H9 (cell line): Measurements from ENCODE around the gene AEN. TPM values are rescaled to one million over a fixed set of nuclear protein-coding genes. Genes with fewer than 3 reads are reported as not detected.

Experiments
- DNase-seq: peaks from one replicate; pipeline ENCODE4 v3.0.0-alpha.2; 2017
- H2AFZ ChIP-seq: one replicate; pipeline ENCODE4 v1.6.1; 2013; ENCODE audit warnings: mild to moderate bottlenecking, low read length, control low read depth, moderate library complexity
- H2AK5ac ChIP-seq: 2 replicates; pipeline ENCODE4 v1.6.1; 2013; ENCODE audit warnings: low read length, control low read depth, mixed read lengths; ENCODE audit not compliant: insufficient read length
- H2BK120ac ChIP-seq: one replicate; pipeline ENCODE4 v1.6.1; 2013; ENCODE audit warnings: low read depth, mild to moderate bottlenecking, low read length, control low read depth, inconsistent platforms; ENCODE audit not compliant: poor library complexity, severe bottlenecking
- H2BK12ac ChIP-seq: 2 replicates; pipeline ENCODE4 v1.6.1; 2013; ENCODE audit warnings: low read length, control low read depth, mixed read lengths, low read depth; ENCODE audit not compliant: insufficient read length
- H2BK15ac ChIP-seq: 2 replicates; pipeline ENCODE4 v1.6.1; 2013; ENCODE audit warnings: low read depth, low read length, control low read depth
- H2BK20ac ChIP-seq: one replicate; pipeline ENCODE4 v1.6.1; 2013; ENCODE audit warnings: low read depth, mild to moderate bottlenecking, low read length, control low read depth, inconsistent platforms; ENCODE audit not compliant: poor library complexity, severe bottlenecking
- H2BK5ac ChIP-seq: 2 replicates; pipeline ENCODE4 v1.6.1; 2013; ENCODE audit warnings: low read length, control low read depth, mixed read lengths; ENCODE audit not compliant: insufficient read length
- H3K14ac ChIP-seq: 2 replicates; pipeline ENCODE4 v1.6.1; 2013; ENCODE audit warnings: low read length, control low read depth; ENCODE audit not compliant: insufficient read depth
- H3K18ac ChIP-seq: 2 replicates; pipeline ENCODE4 v1.6.1; 2013; ENCODE audit warnings: low read depth, mild to moderate bottlenecking, mixed read lengths, low read length, control low read depth; ENCODE audit not compliant: insufficient read length
- H3K23ac ChIP-seq: 2 replicates; pipeline ENCODE4 v1.6.1; 2013; ENCODE audit warnings: low read length, control low read depth, mixed read lengths, low read depth; ENCODE audit not compliant: insufficient read length
- H3K23me2 ChIP-seq: 2 replicates; pipeline ENCODE4 v1.6.1; 2013; ENCODE audit warnings: low read depth, mild to moderate bottlenecking, mixed read lengths, low read length, control low read depth; ENCODE audit not compliant: insufficient read length, poor library complexity, severe bottlenecking
- H3K27ac ChIP-seq: 2 replicates; pipeline ENCODE4 v1.5.1; 2013; ENCODE audit warnings: low read length, control low read depth, mixed read lengths, low read depth; ENCODE audit not compliant: insufficient read length
- H3K27me3 ChIP-seq: 2 replicates; pipeline ENCODE4 v1.6.1; 2013; ENCODE audit warnings: low read length, control low read depth, inconsistent platforms; ENCODE audit not compliant: insufficient read depth
- H3K4ac ChIP-seq: 2 replicates; pipeline ENCODE4 v1.6.1; 2013; ENCODE audit warnings: low read depth, mild to moderate bottlenecking, control low read depth, inconsistent platforms, low read length, moderate library complexity
- H3K4me1 ChIP-seq: 2 replicates; pipeline ENCODE4 v1.6.1; 2013; ENCODE audit warnings: low read length, control low read depth, inconsistent platforms; ENCODE audit not compliant: insufficient read depth
- H3K4me2 ChIP-seq: 2 replicates; pipeline ENCODE4 v1.6.1; 2013; ENCODE audit warnings: low read length, control low read depth, mixed read lengths; ENCODE audit not compliant: insufficient read length, insufficient read depth
- H3K56ac ChIP-seq: 2 replicates; pipeline ENCODE4 v1.6.1; 2013; ENCODE audit warnings: low read depth, mild to moderate bottlenecking, mixed read lengths, low read length, control low read depth; ENCODE audit not compliant: insufficient read length
- H3K79me1 ChIP-seq: 2 replicates; pipeline ENCODE4 v1.6.1; 2013; ENCODE audit warnings: low read depth, mild to moderate bottlenecking, moderate library complexity, low read length, control low read depth, inconsistent platforms; ENCODE audit not compliant: insufficient read depth, poor library complexity, severe bottlenecking
- H3K79me2 ChIP-seq: 2 replicates; pipeline ENCODE4 v1.6.1; 2013; ENCODE audit warnings: low read length, control low read depth, inconsistent platforms; ENCODE audit not compliant: insufficient read depth
- H3K9ac ChIP-seq: 2 replicates; pipeline ENCODE4 v1.6.1; 2013; ENCODE audit warnings: low read length, control low read depth, mixed read lengths; ENCODE audit not compliant: insufficient read length; ENCODE audit errors: extremely low read depth
- H3K9me3 ChIP-seq: one replicate; pipeline ENCODE4 v1.6.1; 2013; ENCODE audit warnings: low read depth, low read length, inconsistent platforms; ENCODE audit not compliant: control insufficient read depth
- H3T11ph ChIP-seq: one replicate; pipeline ENCODE4 v1.6.1; 2013; ENCODE audit warnings: mild to moderate bottlenecking, low read length, control low read depth, inconsistent platforms
- H4K20me1 ChIP-seq: one replicate; pipeline ENCODE4 v1.6.1; 2013; ENCODE audit not compliant: control insufficient read depth, insufficient read length, insufficient read depth
- H4K5ac ChIP-seq: 2 replicates; pipeline ENCODE4 v1.6.1; 2013; ENCODE audit warnings: low read depth, mild to moderate bottlenecking, mixed read lengths, low read length, control low read depth; ENCODE audit not compliant: insufficient read length
- H4K8ac ChIP-seq: replicated peaks from 2 replicates; pipeline ENCODE4 v1.6.1; 2013; ENCODE audit warnings: low read length, control low read depth, mixed read lengths, low read depth; ENCODE audit not compliant: insufficient read length
- H4K91ac ChIP-seq: 2 replicates; pipeline ENCODE4 v1.6.1; 2013; ENCODE audit warnings: low read depth, mild to moderate bottlenecking, moderate library complexity, mixed read lengths, low read length, control low read depth; ENCODE audit not compliant: insufficient read length
- H3K27ac Mint-ChIP-seq, 3 experiments: 2 replicates in 2 of 3; 3 replicates in 1 of 3; pipeline ENCODE4 v1.8.0; 2020 to 2021; ENCODE audit warnings: mixed read lengths in 3 of 3, mild to moderate bottlenecking in 1 of 3, moderate library complexity in 1 of 3
- H3K27me3 Mint-ChIP-seq: 2 replicates; pipeline ENCODE4 v1.8.0; 2021; ENCODE audit warnings: low read depth, mild to moderate bottlenecking, moderate library complexity, mixed read lengths
- H3K36me3 Mint-ChIP-seq, 3 experiments: 2 replicates in 2 of 3; 3 replicates in 1 of 3; pipeline ENCODE4 v1.8.0; 2020 to 2021; ENCODE audit warnings: low read depth in 3 of 3, mixed read lengths in 3 of 3; ENCODE audit not compliant: insufficient read depth in 1 of 3
- H3K4me1 Mint-ChIP-seq, 2 experiments: 2 replicates each; pipeline ENCODE4 v1.8.0; 2020; ENCODE audit warnings: mixed read lengths in 2 of 2
- H3K4me3 Mint-ChIP-seq, 2 experiments: 2 replicates in 1 of 2; 3 replicates in 1 of 2; pipeline ENCODE4 v1.8.0; 2020 to 2021; ENCODE audit warnings: mild to moderate bottlenecking in 2 of 2, mixed read lengths in 2 of 2, moderate library complexity in 1 of 2
- H3K9me3 Mint-ChIP-seq, 2 experiments: 2 replicates in 1 of 2; 3 replicates in 1 of 2; pipeline ENCODE4 v1.8.0; 2020; ENCODE audit warnings: mild to moderate bottlenecking in 2 of 2, mixed read lengths in 2 of 2, moderate library complexity in 1 of 2
- CTCF ChIP-seq: fragments of 200-600 bp; sonication (generic); conservative IDR thresholded peaks from 3 replicates; pipeline ENCODE4 v1.8.0; 2021; ENCODE audit warnings: antibody characterized with exemption, mild to moderate bottlenecking
- WGBS: extraction: QIAGEN DNeasy Blood & Tissue Kit; methylation state at CpG from one replicate; pipeline ENCODE4 v1.1.7; 2013; ENCODE audit warnings: missing lambda C conversion rate, low lambda C conversion rate, mixed read lengths; ENCODE audit not compliant: insufficient read length; ENCODE audit errors: extremely low coverage; 5-methylcytosine and 5-hydroxymethylcytosine counted together
- total RNA-seq: library from RNA; stranded (reverse); gene quantifications from 2 replicates; pipeline ENCODE4 v1.2.1, GENCODE V29; 2021

Gene AEN
- total RNA-seq, 1 experiment from 2014 or later, result 132 TPM

GRCh38 chr15:88608607-88609181, 12.4 kb upstream of the AEN start:
- Histone ChIP-seq H3K27me3 (peaks cover 20% of the 10 kb centered on the region; the same call in 1 of the 2 replicates), H3K56ac (no peak overlapping the region), H2AFZ (no peak overlapping the region), H2BK5ac (no peak overlapping the region), H3T11ph (no peak overlapping the region), H4K20me1 (no peaks in the 10 kb centered on the region), H2BK120ac (no peak overlapping the region), H3K23me2 (peaks cover 21% of the 10 kb centered on the region), H3K79me2 (no peaks in the 10 kb centered on the region), H3K4me1 (peaks cover 14% of the 10 kb centered on the region; the same call in 1 of the 2 replicates), H2BK15ac (no peak overlapping the region), H2BK20ac (no peak overlapping the region), H3K9me3 (no peaks in the 10 kb centered on the region), H3K79me1 (no peaks in the 10 kb centered on the region), H3K9ac (no peak overlapping the region), H4K8ac (no peak overlapping the region), H3K23ac (no peak overlapping the region), H3K18ac (peak overlapping the region; percentile 5), H4K91ac (no peak overlapping the region), H3K4me2 (no peak overlapping the region), H2AK5ac (no peak overlapping the region), H3K4ac (no peak overlapping the region), H3K14ac (no peak overlapping the region), H3K27ac (no peak overlapping the region), H4K5ac (no peak overlapping the region), H2BK12ac (no peak overlapping the region)
- H3K27me3 Mint-ChIP-seq, result peaks cover 98% of the 10 kb centered on the region
- DNase-seq, result no peak
- peaks cover 80 to 83% of the 10 kb centered on the region in 2 experiments for H3K4me1 Mint-ChIP-seq
- no peaks in the 10 kb centered on the region; a peak in 1 of 5 replicates for H3K9me3 Mint-ChIP-seq
- WGBS, result no CpG with 5 or more reads among the region's 4 CpGs
- H3K27ac Mint-ChIP-seq, result no peak overlapping the region
- no peak for TF ChIP-seq CTCF
- no peaks in the 10 kb centered on the region; a peak in 1 of 7 replicates for H3K36me3 Mint-ChIP-seq
- H3K4me3 Mint-ChIP-seq, result no peak overlapping the region
